Endometrial microvascular endothelial cells (primary cell): ENCODE data around the gene GOLGA8Q. TPM values are rescaled to one million over a fixed set of nuclear protein-coding genes. Genes with fewer than 3 reads are reported as not detected.
"Not testable (repeated sequence)": the region's sequence is repeated elsewhere in the genome, so short reads cannot be mapped to it uniquely, and the experiment has no call there.

ENCODE experiments used
- in situ Hi-C: cut with HindIII; loops from 2 replicates; pipeline ENCODE4 v1.10.0; 2017; ENCODE audit warnings: low sequenced_read_pairs, low pct_unique_long_range_greater_than_20kb; ENCODE audit errors: inconsistent ontology term
- total RNA-seq: library from RNA; depleted of rRNA; stranded (reverse); fragments of >200 nt; gene quantifications from one replicate; pipeline ENCODE4 v1.2.3, GENCODE V29; 2015; ENCODE audit errors: inconsistent ontology term

The GOLGA8Q gene
- not detected for total RNA-seq

GRCh38 chr15:30551750-30552149 lies at the start of gene GOLGA8Q:
TSS of gene GOLGA8Q (plus strand) at chr15:30552050. CDS start at chr15:30552078, 28 bp downstream.
- in situ Hi-C loops = not testable (repeated sequence)

- in situ Hi-C loops = not testable (repeated sequence)
Measured at GRCh38 chr15:30502904-30503781, 48.7 kb upstream of the GOLGA8Q start.

GRCh38 chr15:30504162-30504843 lies 47.5 kb upstream of the GOLGA8Q start:
- in situ Hi-C loops = not testable (repeated sequence)

GRCh38 chr15:30514545-30514944 lies 37.3 kb upstream of the GOLGA8Q start:
- in situ Hi-C loops = not testable (repeated sequence)

- in situ Hi-C loops = not testable (repeated sequence)
Measured at GRCh38 chr15:30523453-30524243, 28.2 kb upstream of the GOLGA8Q start.

- in situ Hi-C loops = not testable (repeated sequence)
Measured at GRCh38 chr15:30525912-30526311, 25.9 kb upstream of the GOLGA8Q start.

GRCh38 chr15:30529049-30529448 lies 22.8 kb upstream of the GOLGA8Q start:
- in situ Hi-C loops = not testable (repeated sequence)

GRCh38 chr15:30566949-30567348 lies 15.1 kb downstream of the GOLGA8Q start:
- in situ Hi-C loops = not testable (repeated sequence)

GRCh38 chr15:30573012-30573491 lies 21.2 kb downstream of the GOLGA8Q start:
- in situ Hi-C loops = not testable (repeated sequence)

GRCh38 chr15:30579394-30579970 lies 27.6 kb downstream of the GOLGA8Q start:
- in situ Hi-C loops = not testable (repeated sequence)

- in situ Hi-C loops = not testable (repeated sequence)
Measured at GRCh38 chr15:30580716-30581115, 28.9 kb downstream of the GOLGA8Q start.

- in situ Hi-C loops = not testable (repeated sequence)
Measured at GRCh38 chr15:30598953-30599352, 47.1 kb downstream of the GOLGA8Q start.

- in situ Hi-C loops = not testable (repeated sequence)
Measured at GRCh38 chr15:30603796-30604195, 51.9 kb downstream of the GOLGA8Q start, which contains the start of gene GOLGA8H. TSS of gene GOLGA8H (plus strand) at chr15:30604028. CDS start at chr15:30604126, 98 bp downstream.

Other genes starting within 250 kb of the GOLGA8Q start
- gene CHRFAM7A, start 158.5 kb upstream of the GOLGA8Q start, total RNA-seq = 0.09 TPM
- 0.09 TPM for gene GOLGA8R, start 137.8 kb upstream of the GOLGA8Q start, total RNA-seq
- not detected for gene GOLGA8H, start 52.0 kb downstream of the GOLGA8Q start, total RNA-seq